ENCODE data around the gene ACP7. TPM values are rescaled to one million over a fixed set of nuclear protein-coding genes. Genes with fewer than 3 reads are reported as not detected.

The ACP7 gene
- total and polyA plus RNA-seq, 2 donors (not counting 1 experiment from before 2014, with no cell fraction given), result not detected

DNA sequence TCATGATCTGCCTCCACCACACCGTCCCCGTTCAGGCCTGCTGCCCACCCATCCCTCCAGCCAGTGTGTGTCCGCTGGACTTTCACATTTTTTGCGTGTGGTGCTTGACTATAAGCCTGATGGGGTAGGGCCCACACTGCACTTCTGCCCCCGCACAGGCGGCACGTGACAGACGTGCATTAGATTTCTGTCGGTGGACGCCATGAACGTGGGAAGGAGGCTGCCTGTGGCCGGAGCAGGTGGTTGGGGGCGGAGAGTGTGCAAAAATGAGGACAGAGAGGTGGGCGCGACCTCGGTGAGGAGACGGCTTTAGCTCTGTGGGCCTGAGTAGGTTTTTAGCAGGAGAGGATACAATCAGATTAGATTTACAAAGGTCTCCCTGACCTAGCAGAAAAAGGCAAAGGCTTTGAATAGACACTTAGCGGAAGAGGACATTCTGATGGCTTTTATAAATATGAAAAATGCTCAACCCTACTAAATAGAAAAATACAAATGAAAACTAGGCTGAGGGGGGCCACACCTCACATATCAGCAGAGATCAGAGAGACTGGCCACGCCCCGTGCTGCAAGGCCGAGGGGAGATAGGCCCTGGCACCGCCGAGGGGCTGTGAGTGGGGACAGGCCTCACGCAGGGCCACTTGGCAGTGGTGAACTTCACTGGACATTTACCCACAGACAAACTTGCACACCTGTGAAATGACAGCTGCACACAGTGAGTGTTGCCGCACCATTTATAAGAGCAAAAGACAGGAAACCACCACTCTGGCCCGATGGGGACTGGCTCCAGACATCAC is 66.8 kb downstream of the ACP7 start:
- no peak overlapping the region for H2AFZ ChIP-seq (ENCODE audit: low read length)
- H4K20me1 ChIP-seq (ENCODE audit: control insufficient read depth, extremely low read depth, insufficient read depth, low read length), result no peaks in the 10 kb centered on the region
- H3K79me2 ChIP-seq (ENCODE audit: control insufficient read depth, insufficient read depth, low read length), result peaks cover 29% of the 10 kb centered on the region
- H3K4me2 ChIP-seq (ENCODE audit: extremely low read depth, insufficient read depth, low read length), result no peak overlapping the region
- no peak overlapping the region for H3K4me3 ChIP-seq (replicated peaks in 1 of 4; ENCODE audit: control extremely low read depth in 1 of 4, insufficient read depth in 1 of 4, low read depth in 3 of 4, low read length in 4 of 4)
- no peak overlapping the region for H3K9ac ChIP-seq (ENCODE audit: insufficient read depth, low read length)
- no peak overlapping the region for H3K27ac ChIP-seq (ENCODE audit: insufficient read depth, low read length)
- H3K36me3 ChIP-seq (ENCODE audit: control insufficient read depth, insufficient read depth, low read length), result no peaks in the 10 kb centered on the region
- DNase-seq (ENCODE audit: low read depth in 2 of 2), result no peak
- TF ChIP-seq, protein P1, sequence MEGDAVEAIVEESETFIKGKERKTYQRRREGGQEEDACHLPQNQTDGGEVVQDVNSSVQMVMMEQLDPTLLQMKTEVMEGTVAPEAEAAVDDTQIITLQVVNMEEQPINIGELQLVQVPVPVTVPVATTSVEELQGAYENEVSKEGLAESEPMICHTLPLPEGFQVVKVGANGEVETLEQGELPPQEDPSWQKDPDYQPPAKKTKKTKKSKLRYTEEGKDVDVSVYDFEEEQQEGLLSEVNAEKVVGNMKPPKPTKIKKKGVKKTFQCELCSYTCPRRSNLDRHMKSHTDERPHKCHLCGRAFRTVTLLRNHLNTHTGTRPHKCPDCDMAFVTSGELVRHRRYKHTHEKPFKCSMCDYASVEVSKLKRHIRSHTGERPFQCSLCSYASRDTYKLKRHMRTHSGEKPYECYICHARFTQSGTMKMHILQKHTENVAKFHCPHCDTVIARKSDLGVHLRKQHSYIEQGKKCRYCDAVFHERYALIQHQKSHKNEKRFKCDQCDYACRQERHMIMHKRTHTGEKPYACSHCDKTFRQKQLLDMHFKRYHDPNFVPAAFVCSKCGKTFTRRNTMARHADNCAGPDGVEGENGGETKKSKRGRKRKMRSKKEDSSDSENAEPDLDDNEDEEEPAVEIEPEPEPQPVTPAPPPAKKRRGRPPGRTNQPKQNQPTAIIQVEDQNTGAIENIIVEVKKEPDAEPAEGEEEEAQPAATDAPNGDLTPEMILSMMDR (conservative IDR thresholded peaks at IDR 0.05 in 1 of 2, IDR thresholded peaks at IDR 0.05 in 1 of 2; ENCODE audit: low read depth in 1 of 2, low read length in 2 of 2), result no peak
- TF ChIP-seq EZH2 (IDR thresholded peaks at IDR 0.05; ENCODE audit: low read length, missing control alignments), result no peak
- no peaks in the 10 kb centered on the region for H3K9me3 ChIP-seq (ENCODE audit: control insufficient read depth, insufficient read depth, low read depth, low read length)
- no peaks in the 10 kb centered on the region for H3K27me3 ChIP-seq (ENCODE audit: control insufficient read depth, insufficient read depth, low read length)
- H3K4me1 ChIP-seq (ENCODE audit: control insufficient read depth, extremely low read depth, insufficient read depth, low read length), result no peaks in the 10 kb centered on the region

DNA sequence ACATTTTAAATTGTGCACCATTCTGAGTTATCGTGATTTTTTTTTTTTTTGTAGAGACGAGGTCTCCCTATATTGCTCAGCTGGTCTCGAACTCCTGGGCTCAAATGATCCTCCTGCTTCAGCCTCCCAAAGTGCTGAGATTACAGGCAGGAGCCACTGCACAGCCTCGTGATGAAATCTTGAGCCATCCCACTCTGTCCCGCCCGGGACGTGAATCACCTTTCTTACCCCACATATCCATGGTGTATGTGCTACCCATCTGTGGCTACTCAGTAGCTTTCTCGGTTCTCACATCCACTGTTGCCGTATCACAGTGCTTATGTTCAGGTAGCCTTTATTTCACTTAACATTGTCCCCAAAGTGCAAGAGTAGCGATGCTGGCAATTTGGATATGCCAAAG is 67.9 kb downstream of the ACP7 start:
- no peaks in the 10 kb centered on the region for H3K4me1 ChIP-seq (ENCODE audit: control insufficient read depth, extremely low read depth, insufficient read depth, low read length)
- H3K9ac ChIP-seq (ENCODE audit: insufficient read depth, low read length), result no peak overlapping the region
- DNase-seq (ENCODE audit: low read depth in 2 of 2), result no peak
- no peaks in the 10 kb centered on the region for H3K27me3 ChIP-seq (ENCODE audit: control insufficient read depth, insufficient read depth, low read length)
- H3K36me3 ChIP-seq (ENCODE audit: control insufficient read depth, insufficient read depth, low read length), result no peaks in the 10 kb centered on the region
- no peak overlapping the region for H3K4me3 ChIP-seq (replicated peaks in 1 of 4; ENCODE audit: control extremely low read depth in 1 of 4, insufficient read depth in 1 of 4, low read depth in 3 of 4, low read length in 4 of 4)
- H3K27ac ChIP-seq (ENCODE audit: insufficient read depth, low read length), result no peak overlapping the region
- peaks cover 26% of the 10 kb centered on the region for H3K79me2 ChIP-seq (ENCODE audit: control insufficient read depth, insufficient read depth, low read length)
- TF ChIP-seq, protein P1 (conservative IDR thresholded peaks at IDR 0.05 in 1 of 2, IDR thresholded peaks at IDR 0.05 in 1 of 2; ENCODE audit: low read depth in 1 of 2, low read length in 2 of 2), result no peak
- no peak for TF ChIP-seq EZH2 (IDR thresholded peaks at IDR 0.05; ENCODE audit: low read length, missing control alignments)
- no peaks in the 10 kb centered on the region for H3K9me3 ChIP-seq (ENCODE audit: control insufficient read depth, insufficient read depth, low read depth, low read length)
- no peaks in the 10 kb centered on the region for H4K20me1 ChIP-seq (ENCODE audit: control insufficient read depth, extremely low read depth, insufficient read depth, low read length)
- H2AFZ ChIP-seq (ENCODE audit: low read length), result no peak overlapping the region
- no peak overlapping the region for H3K4me2 ChIP-seq (ENCODE audit: extremely low read depth, insufficient read depth, low read length)

DNA sequence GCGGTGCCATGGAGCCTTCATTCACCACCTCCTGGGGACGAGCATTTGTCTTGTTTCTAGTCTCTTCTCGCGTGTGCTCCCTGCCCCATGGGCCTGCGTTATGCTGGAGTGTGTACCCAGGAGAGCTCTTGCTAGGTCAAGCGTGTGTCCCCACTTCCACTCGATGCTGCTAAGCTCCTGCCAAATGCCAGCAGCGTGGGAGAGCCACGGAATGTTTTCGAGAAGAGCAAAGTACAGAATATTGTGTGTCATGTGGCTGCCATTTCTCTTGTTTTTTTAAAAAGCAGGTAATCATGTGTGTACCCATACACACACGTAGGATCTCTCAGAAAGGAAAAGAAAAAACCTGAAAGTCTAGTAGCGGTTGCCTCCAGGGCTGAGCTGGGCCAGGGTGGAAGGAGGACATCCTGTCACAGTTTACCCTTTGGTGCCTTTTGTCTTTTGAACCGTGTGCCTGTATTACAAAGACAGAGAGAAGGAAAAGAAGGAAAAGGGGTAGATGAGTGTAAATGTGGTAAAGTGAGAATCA is 70.0 kb downstream of the ACP7 start:
- Histone ChIP-seq H3K27me3 (ENCODE audit: control insufficient read depth, insufficient read depth, low read length) (no peaks in the 10 kb centered on the region), H4K20me1 (ENCODE audit: control insufficient read depth, extremely low read depth, insufficient read depth, low read length) (no peaks in the 10 kb centered on the region), H3K27ac (ENCODE audit: insufficient read depth, low read length) (no peak overlapping the region), H3K79me2 (ENCODE audit: control insufficient read depth, insufficient read depth, low read length) (peaks cover 38% of the 10 kb centered on the region), H3K9ac (ENCODE audit: insufficient read depth, low read length) (no peak overlapping the region), H3K4me3 (replicated peaks in 1 of 4; ENCODE audit: control extremely low read depth in 1 of 4, insufficient read depth in 1 of 4, low read depth in 3 of 4, low read length in 4 of 4) (no peak overlapping the region), H3K4me2 (ENCODE audit: extremely low read depth, insufficient read depth, low read length) (no peak overlapping the region), H2AFZ (ENCODE audit: low read length) (no peak overlapping the region), H3K36me3 (ENCODE audit: control insufficient read depth, insufficient read depth, low read length) (no peaks in the 10 kb centered on the region), H3K4me1 (ENCODE audit: control insufficient read depth, extremely low read depth, insufficient read depth, low read length) (no peaks in the 10 kb centered on the region), H3K9me3 (ENCODE audit: control insufficient read depth, insufficient read depth, low read depth, low read length) (no peaks in the 10 kb centered on the region)
- DNase-seq (ENCODE audit: low read depth in 2 of 2), result no peak
- TF ChIP-seq, protein P1 (conservative IDR thresholded peaks at IDR 0.05 in 1 of 2, IDR thresholded peaks at IDR 0.05 in 1 of 2; ENCODE audit: low read depth in 1 of 2, low read length in 2 of 2), result no peak

Data from fibroblast of lung (primary cell).